IPS-11a (cell line): Measurements from ENCODE around the gene GGPS1.
"Not testable (repeated sequence)": the region's sequence is repeated elsewhere in the genome, so short reads cannot be mapped to it uniquely, and the experiment has no call there.

ENCODE experiments used
- H3K4me3 ChIP-seq: one replicate; pipeline ENCODE4 v1.5.1; 2013; ENCODE audit warnings: low read depth, low read length, control low read depth

The GGPS1 gene

DNA sequence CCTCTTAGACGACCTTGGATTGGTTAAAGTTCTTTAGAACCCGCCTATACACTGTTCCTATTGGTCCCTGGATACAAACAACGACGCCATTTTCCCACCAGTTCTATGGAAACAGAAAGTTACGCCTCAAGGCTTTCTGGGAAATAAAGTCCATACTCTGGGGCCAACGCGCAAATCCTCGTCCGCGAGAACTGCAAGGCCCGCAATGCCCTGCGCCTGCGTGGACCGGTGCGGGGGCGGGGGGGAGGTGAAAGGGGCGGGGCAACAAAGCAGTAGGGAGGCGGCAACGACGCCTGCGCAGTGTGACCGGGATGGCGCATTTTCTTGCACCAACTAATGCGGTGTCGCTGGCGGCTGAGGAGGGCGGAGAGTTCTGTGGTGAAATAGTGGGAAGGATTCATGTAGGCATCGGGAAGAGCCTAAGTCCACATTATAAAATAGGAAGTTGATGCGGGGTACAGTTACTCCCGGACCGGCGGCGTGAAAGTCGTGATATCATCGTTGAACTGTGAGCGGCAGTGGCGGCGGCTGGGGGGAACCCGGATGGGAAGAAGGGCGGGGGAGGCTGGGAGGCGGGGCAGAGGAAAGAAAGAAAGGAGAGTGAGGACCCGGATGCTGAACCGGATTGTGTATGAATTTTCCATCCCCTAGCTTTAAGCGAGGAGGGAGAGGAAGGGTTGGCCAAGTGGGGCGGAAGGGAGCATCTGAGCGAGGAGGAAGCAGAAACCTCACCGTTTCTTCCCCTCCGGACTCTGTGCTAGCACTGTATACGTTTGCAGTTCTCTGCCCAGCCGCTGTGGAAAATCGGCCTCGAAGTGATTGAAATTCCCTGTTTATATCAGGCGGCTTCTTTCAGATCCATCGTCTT lies at the start of gene GGPS1:
Gene GGPS1, plus strand, starts transcription at position 300 of the 868 bp plus-strand sequence. CDS start 6,695 bp downstream, outside the sequence.
- H3K4me3 ChIP-seq, result peak within 1 kb of the TSS; percentile 95

DNA sequence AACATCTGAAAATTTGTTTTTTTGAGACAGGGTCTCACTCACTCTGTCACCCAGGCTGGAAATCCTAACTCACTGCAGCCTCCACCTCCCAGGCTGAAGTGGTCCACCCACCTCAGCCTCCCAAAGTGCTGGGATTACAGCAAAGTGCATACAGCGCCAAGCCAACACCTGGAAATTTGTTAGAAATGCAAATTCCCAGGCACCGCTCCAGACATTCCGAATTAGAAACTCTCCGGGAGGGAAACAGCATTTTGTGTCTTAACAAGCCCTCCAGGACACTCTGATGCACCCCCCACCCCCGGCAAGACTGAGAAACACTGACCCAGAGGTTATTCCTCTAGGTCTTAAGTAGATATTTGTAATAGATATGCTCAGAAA lies 49.5 kb upstream of the GGPS1 start:
- H3K4me3 ChIP-seq, result no peak overlapping the region

DNA sequence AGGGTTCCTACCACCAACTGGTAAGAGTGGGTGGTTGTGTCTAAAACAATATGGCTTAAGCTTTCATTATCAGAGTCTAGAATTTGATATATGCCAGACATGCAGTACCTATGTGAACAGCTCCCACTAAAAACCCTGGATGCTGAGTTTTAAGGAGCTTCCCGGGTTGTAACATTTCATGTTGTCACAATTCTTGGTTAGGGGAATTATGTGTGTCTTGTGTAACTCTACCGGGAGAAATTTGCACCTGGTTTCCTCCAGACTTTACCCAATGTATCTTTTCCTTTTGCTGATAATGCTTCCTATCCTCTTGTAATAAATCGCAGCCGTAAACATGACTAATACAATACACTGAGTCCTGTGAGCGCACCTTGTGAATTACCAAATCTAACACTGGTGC lies 48.7 kb upstream of the GGPS1 start:
- H3K4me3 ChIP-seq, result no peak overlapping the region

DNA sequence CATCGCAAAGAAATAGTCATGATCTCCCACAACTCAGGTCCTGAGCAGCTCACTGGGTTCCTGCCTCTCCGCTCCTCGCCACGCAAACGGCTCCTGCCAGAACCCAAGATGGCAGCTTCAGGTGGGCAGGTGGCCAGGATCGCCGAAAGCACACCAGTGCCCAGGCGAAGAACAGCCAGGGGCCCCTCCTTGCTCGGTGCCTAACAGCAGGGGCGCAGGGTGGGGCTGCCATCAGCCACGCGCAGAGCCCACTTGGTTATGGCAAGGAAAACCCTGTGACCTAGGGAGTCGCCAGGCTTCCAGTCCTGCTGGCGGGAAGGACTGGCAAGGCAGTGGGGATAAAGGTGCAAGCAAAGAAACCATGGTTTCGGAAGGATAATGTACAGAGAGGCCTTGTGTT lies 47.9 kb upstream of the GGPS1 start:
- no peak overlapping the region for H3K4me3 ChIP-seq

DNA sequence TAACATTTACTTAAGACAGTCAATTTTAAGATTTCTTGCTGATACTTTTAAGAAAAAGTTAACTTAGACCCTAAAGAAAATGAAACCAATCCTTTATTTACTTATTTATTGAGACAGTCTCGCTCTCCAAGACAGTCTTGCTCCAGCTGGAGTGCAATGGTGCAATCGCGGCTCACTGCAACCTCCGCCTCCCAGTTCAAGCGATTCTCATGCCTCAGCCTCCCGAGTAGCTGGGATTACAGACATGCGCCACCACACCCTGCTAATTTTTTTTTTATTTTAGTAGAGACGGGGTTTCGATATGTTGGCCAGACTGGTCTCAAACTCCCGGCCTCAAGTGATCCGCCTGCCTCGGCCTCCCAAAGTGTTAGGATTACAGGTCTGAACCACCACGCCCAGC lies 44.7 kb upstream of the GGPS1 start:
- not testable (repeated sequence) for H3K4me3 ChIP-seq

DNA sequence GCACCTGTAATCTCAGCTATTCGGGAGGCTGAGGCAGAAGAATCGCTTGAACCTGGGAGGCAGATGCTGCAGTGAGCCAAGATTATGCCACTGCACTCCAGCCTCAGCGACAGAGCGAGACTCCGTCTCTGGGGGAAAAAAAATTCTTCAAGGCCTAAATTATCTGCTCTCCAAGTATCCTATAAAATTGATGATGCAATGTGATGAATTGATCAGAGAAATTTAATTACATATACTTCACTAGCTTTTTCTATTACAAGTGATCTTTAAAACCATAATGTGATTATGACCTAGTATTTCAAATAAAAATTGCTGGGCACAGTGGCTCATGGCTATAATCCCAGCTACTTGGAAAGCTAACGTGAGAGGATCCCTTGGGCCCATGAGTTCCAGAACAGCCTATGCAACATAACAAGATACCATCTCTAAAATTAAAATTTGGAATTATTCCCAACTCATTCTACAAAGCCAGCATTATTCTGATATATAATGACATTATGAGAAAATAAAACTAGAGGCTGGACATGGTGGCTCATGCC lies 44.1 kb upstream of the GGPS1 start:
- H3K4me3 ChIP-seq, result no peak overlapping the region

DNA sequence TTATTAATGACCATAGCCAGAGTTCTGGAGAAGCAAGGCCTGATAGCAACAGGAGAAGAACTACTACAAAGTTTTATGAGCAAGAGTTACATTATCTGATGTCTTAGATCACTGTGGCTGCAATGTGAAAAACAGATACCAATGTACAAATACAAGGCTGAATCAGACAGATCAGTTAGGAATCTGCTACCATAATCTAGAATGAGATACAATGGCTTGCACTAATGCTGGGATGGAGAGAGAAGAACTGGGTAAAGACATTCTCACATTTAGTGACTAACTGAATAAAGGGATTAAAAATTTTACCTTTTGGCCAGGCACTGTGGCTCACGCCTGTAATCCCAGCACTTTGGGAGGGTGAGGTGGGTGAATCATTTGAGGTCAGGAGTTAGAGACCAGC lies 41.7 kb upstream of the GGPS1 start:
- no peak overlapping the region for H3K4me3 ChIP-seq

DNA sequence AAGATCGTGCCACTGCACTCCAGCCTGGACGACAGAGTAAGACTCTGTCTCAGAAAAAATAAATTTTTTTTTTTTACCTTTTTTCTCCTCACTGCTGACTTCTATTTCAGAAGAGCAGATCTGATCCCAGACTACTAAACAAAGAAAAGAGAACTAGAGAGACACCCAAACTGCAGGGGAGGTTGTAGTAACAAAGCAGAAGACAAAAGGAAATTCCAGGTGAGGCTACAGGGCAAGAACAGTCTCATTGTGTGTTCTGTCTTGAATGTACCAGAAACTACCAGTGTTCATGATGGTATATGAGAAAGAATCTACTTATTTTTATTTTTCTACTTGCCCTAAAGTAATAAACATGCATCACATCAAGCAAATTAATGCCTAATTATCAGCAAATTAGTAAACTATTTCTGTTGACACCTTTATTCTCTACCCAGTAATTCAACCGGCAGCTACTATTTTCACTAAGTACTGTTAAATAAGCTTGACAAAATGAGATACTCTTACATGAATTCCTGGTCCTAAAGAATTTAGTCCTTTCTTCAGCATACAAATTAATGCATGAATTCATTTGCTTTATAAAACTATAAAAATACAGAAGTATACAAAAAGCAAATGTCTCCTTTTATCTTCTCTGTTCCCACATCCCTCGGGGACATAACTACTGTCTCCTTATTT lies 41.0 kb upstream of the GGPS1 start:
- H3K4me3 ChIP-seq, result no peak overlapping the region

DNA sequence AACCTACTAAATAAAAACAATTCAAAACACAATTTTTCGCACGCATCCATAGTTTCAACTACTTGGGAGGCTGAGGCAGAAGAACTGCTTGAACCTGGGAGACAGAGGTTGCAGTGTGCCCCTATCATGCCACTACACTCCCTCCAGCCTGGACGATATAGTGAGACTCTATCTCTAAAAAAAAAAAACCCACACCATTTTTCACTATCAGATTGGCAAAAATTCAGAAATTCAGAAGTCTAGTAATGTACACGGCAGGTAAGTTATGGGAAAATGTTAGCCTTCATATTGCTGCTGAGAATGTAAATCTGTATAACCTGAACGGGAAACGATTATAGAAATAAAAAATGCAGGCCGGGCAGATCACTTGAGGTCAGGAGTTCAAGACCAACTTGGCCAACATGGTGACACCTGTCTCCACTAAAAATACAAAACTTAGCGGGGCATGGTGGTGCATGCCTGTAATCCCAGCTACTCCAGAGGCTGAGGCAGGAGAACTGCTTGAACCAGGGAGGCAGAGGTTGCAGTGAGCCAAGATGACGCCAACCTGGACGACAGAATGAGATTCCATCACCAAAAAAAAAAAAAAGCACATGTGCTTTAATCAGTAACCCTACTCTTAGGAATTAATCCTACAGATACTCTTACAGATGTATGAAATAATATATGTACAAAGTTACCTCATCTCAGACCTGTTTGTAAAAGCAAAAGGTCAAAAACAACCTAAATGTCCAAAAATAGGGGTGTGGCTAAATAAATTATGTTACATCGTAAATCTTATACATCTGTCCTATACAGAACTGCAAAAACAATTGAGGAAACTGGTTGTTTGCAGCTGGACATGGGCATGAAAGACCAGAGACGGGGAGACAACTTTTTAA lies 38.3 kb upstream of the GGPS1 start:
- H3K4me3 ChIP-seq, result no peak overlapping the region

DNA sequence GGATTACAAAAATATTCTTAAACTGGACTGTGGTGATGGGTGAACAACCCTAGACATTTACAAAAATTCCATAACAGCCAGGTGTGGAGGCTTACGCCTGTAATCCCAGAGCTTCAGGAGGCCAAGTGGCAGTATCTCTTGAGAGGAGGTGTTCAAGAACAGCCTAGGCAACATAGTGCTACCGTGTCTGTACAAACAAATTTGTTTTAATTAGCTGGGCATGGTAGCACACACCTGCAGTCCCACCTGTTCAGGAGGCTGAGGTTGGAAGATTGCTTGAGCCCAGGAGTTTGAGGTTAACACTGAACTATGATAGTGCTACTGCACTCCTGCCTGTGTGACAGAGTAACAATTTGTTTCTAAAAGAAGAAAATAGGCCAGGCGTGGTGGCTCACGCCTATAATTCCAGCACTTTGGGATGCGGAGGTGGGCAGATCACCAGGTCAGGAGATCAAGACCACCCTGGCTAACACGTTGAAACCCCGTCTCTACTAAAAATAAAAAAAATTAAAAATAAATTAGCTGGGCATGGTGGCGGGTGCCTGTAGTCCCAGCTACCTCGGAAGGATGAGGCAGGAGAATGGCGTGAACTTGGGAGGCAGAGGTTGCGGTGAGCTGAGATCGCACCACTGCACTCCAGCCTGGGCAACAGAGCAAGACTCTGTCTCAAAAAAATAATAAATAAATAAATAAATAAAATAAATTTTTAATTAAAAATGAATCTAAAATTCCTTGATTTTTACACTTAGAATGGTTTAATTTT lies 37.4 kb upstream of the GGPS1 start:
- no peak overlapping the region for H3K4me3 ChIP-seq

DNA sequence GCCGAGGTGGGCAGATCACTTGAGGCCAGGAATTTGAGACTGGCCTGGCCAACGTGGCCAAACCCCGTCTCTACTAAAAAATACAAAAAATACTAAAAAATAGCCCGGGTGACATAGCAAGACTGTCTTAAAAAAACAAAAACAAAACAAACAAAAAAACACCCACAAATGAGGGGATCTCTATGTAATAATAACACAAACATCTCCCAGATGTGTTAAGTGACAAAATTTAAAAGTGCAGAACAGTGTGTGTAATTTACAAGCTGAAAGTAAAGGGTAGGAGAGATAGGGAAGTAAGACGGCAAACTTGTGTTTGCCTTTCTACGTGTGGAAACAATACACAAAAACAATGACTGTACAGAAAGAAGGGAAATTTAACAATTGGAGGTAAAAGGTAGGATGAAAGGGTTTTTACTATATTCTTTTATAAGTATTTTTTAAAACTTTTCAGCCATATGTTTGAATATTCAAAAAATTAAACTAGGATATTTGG lies 36.7 kb upstream of the GGPS1 start:
- no peak overlapping the region for H3K4me3 ChIP-seq

DNA sequence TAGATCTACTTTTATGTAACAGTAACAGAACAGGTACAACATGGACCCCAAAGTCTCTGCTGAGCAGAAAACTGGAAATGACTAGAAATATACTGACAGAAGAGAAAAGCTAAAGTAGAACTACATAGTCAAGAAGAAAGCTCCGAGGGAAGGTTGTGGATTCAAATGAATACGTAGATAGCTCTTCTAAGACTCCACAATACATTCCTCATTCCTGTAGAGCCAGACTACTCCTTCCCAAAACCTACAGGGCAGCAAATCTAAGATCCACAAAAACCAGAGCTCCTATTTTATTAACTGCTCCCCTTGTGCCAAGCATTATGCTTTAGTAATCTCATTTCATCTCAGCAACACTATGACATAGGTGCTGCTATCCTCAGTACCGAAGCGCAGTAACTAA lies 35.6 kb upstream of the GGPS1 start:
- no peak overlapping the region for H3K4me3 ChIP-seq

DNA sequence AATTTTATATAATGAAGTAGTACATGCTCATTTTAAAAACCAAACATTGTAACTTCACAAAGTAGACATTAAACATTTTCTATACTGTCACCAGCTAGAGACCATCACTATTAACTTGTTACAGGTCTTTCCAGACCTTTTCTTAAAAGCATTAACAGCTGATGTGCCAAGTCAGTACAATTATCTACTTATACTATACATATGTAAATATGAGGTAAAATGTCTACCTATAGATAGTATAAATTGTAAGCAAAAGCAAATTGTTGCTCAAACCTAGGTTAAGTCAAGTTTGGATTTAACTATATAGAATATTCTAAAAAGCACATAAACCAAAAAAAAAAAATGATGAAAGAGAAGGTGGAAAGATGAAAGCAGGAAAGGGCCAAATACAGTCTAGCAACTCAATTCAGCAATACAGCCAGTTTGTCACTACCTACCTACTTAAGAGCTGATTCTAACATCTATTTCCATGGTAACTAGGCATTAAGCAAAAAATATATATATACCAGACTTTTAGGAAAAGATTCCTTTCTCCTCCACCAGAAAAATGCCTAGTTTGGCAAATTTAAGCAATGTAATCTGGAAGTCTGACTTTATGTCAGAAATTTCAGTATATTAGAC lies 34.9 kb upstream of the GGPS1 start:
- no peak overlapping the region for H3K4me3 ChIP-seq

DNA sequence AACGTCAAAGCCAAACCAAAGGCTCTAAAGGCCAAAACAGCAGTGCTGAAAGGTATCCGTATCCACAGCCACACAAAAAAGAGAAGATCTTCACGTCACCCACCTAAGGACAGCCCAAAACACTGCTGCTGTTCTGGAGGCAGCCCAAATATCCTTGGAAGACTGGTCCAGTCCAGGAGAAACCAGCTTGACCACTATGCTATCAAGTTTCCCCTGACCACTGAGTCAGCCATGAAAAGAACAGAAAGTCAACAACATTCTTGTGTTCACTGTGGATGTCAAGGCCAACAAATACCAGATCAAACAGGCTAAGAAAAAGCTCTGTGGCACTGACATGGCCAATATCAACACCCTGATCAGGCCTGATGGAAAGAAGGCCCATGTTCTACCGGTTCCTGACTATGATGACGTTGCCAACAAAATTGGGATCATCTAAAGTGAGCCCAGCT lies 32.4 kb upstream of the GGPS1 start:
- no peak overlapping the region for H3K4me3 ChIP-seq

DNA sequence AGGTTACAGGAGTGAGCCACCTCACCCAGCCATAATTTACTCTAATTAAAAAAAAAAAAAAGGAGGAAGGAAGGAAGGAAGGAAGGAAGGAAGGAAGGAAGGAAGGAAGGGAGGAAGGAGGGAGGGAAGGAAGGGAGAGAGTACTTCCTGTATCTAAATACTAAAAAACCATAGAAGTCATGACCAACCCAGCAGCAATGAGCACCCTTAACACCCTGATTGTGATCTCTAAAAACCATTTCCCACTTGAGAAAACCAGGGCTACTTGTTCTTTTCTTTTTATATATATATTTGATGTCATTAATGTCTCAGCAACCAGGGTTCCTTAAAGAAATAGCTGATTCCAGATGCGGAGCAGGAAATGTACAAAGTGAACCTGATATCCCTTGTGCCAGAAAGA lies 31.6 kb upstream of the GGPS1 start:
- no peak overlapping the region for H3K4me3 ChIP-seq

DNA sequence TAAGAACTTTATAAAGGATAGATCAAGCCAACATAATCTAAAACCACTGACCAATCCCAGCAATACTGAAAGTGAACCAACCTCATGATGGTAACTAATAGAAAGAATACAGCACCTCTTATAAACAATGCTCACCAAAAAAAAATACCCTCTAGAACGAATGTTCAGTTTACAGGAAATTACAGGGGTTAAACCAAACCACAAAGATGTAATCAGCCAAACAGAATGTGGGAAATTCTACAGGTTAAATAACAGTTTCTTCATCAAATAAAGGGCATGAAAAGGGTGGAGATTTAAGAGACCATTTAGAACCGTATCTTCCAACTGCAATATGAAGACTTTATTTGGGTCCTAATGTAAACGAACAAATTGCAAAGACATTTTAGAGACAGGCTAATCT lies 30.8 kb upstream of the GGPS1 start:
- no peak overlapping the region for H3K4me3 ChIP-seq

DNA sequence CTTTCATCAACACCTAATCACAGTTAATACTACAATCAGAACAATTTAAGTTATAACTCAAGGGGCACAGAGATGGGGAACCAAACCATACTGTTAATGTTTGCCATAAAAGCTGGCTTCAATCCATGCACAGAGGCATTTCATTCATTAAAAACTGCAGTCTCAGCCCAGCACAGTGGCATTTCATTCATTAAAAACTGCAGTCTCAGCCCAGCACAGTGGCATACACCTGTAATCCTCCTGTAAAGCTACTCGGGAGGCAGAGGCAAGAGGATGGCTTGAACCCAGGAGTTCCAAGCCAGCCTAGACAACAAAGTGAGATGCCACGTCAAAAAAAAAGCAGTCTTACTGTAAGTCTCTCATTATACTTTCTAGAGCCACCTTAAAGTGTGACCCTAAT lies 29.6 kb upstream of the GGPS1 start:
- no peak overlapping the region for H3K4me3 ChIP-seq

DNA sequence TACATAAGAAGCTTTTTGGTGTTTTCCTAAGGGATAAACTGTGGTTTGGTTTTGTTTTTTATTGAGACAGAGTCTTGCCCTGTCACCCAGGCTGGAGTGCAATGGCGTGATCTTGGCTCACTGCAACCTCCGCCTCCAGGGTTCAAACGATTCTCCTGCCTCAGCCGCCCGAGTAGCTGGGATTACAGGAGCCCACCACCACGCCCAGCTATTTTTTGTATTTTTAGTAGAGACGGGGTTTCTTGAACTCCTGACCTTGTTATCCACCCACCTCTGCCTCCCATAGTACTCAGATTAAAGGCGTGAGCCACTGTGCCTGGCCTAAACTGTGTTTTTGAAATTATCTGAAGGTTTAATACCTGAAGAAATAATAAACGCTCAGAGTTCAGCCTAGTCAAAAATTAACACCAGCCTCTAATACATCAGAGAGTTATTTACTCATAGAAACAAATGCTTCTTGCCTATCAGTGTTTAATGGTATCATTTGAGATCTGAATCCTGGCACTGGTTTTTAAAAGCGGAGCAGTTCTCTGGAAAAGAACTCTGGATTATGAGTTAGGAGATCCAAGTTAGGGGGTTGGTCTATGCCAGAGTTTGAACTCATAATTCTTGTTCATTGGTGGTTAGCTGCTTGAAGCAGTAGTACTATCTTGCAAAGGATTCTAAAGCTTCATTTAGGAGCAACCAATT lies 29.1 kb upstream of the GGPS1 start:
- H3K4me3 ChIP-seq, result no peak overlapping the region

DNA sequence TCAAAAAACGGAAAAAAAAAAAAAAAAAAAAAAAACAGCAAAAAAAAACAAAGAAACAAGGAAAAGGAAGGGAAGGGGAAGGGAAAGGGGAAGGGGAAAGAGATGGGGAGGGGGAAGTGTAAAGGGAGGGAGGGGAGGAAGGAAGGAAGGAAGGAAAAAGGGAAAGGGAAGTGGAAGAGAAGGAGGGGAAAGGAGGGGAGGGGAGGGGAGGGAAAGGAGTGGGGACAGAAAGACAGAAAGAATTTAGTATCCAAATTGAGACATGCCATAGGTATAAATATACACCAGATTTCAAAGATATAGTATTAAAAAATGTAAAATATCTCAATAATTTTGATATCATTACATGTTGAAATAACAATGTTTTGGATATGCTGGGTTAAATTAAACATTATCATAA lies 26.2 kb upstream of the GGPS1 start:
- no peak overlapping the region for H3K4me3 ChIP-seq
